Thymus (tissue), 11 donors: ENCODE results near the gene FLT3. TPM values are rescaled to one million over a fixed set of nuclear protein-coding genes. Genes with fewer than 3 reads are reported as not detected.

Experiments
- DNase-seq, 9 donors: peaks; one replicate each; pipeline ENCODE4 v3.0.0-alpha.2; 2013; ENCODE audit warnings: low spot score in 9 of 9, low read depth in 6 of 9, missing footprints in 1 of 9
- H3K27ac ChIP-seq, 2 donors: one replicate each; pipeline ENCODE4 v1.5.1; 2013; ENCODE audit warnings: control low read depth in 1 of 2, low read depth in 1 of 2, low read length in 1 of 2, mild to moderate bottlenecking in 1 of 2, moderate library complexity in 1 of 2
- H3K27me3 ChIP-seq, 2 donors: one replicate each; pipeline ENCODE4 v1.5.1; 2013; ENCODE audit warnings: low read length in 1 of 2; ENCODE audit not compliant: control insufficient read depth in 2 of 2, insufficient read depth in 1 of 2
- H3K36me3 ChIP-seq, 2 donors: one replicate each; pipeline ENCODE4 v1.5.1; 2013; ENCODE audit warnings: low read length in 1 of 2, mild to moderate bottlenecking in 1 of 2, moderate library complexity in 1 of 2; ENCODE audit not compliant: control insufficient read depth in 2 of 2, insufficient read depth in 2 of 2
- H3K4me1 ChIP-seq, 2 donors: one replicate each; pipeline ENCODE4 v1.5.1; 2013; ENCODE audit warnings: low read length in 2 of 2; ENCODE audit not compliant: control insufficient read depth in 2 of 2, insufficient read depth in 2 of 2
- H3K4me3 ChIP-seq, 2 donors: one replicate each; pipeline ENCODE4 v1.5.1; 2013; ENCODE audit warnings: low read length in 2 of 2, control low read depth in 1 of 2, mild to moderate bottlenecking in 1 of 2
- H3K9me3 ChIP-seq, 2 donors: one replicate each; pipeline ENCODE4 v1.5.1; 2013; ENCODE audit warnings: low read length in 1 of 2, mild to moderate bottlenecking in 1 of 2; ENCODE audit not compliant: control insufficient read depth in 2 of 2, insufficient read depth in 1 of 2
- WGBS: extraction: QIAGEN DNeasy Blood & Tissue Kit; methylation state at CpG from one replicate; pipeline ENCODE4 v1.1.7; 2013; 5-methylcytosine and 5-hydroxymethylcytosine counted together
- polyA plus RNA-seq: library from polyadenylated mRNA; stranded (reverse); fragments of 200-250 nt; gene quantifications from one replicate; pipeline ENCODE4 v1.2.3, GENCODE V29; 2013
- total RNA-seq: library from RNA; stranded (reverse); fragments of 120-200 nt; gene quantifications from one replicate; pipeline ENCODE4 v1.2.4, GENCODE V29; 2013
- donor health status: healthy.

FLT3 gene
- total and polyA plus RNA-seq, 2 donors: 8.3 to 11.6 TPM

GRCh38 chr13:28052945-28053344, 47.4 kb downstream of the FLT3 start:
- H3K9me3 ChIP-seq: no peaks in the 10 kb centered on the region
- H3K4me3 ChIP-seq: no peak overlapping the region
- no peak for DNase-seq
- H3K4me1 ChIP-seq: peaks cover 0 to 2% of the 10 kb centered on the region in 2 donors
- no peaks in the 10 kb centered on the region for H3K27me3 ChIP-seq
- no peak overlapping the region for H3K27ac ChIP-seq
- no peaks in the 10 kb centered on the region for H3K36me3 ChIP-seq

GRCh38 chr13:28049880-28050875, 50.2 kb downstream of the FLT3 start:
- peak overlapping the region in 1 of 2 donors; percentile 8 for H3K27ac ChIP-seq
- H3K4me1 ChIP-seq: no peaks in the 10 kb centered on the region
- H3K27me3 ChIP-seq: no peaks in the 10 kb centered on the region
- no peaks in the 10 kb centered on the region for H3K36me3 ChIP-seq
- H3K9me3 ChIP-seq: no peaks in the 10 kb centered on the region
- WGBS: 85% methylated on average over 7 of the region's 7 CpGs
- H3K4me3 ChIP-seq: no peak overlapping the region
- DNase-seq: no peak

- 92% methylated on average over 5 of the region's 5 CpGs for WGBS
- Histone ChIP-seq H3K27ac (no peak overlapping the region), H3K36me3 (no peaks in the 10 kb centered on the region), H3K27me3 (no peaks in the 10 kb centered on the region), H3K9me3 (no peaks in the 10 kb centered on the region), H3K4me1 (no peaks in the 10 kb centered on the region), H3K4me3 (no peak overlapping the region)
- DNase-seq: no peak
Measured at GRCh38 chr13:28049215-28049614, 51.2 kb downstream of the FLT3 start.

- Histone ChIP-seq H3K27ac (peak overlapping the region in 1 of 2 donors; percentile 22), H3K4me3 (no peak overlapping the region), H3K27me3 (no peaks in the 10 kb centered on the region), H3K36me3 (no peaks in the 10 kb centered on the region), H3K9me3 (no peaks in the 10 kb centered on the region), H3K4me1 (no peaks in the 10 kb centered on the region)
- no peak for DNase-seq
- WGBS: 80% methylated on average over 6 of the region's 6 CpGs
Measured at GRCh38 chr13:28048768-28049167, 51.6 kb downstream of the FLT3 start.

- Histone ChIP-seq H3K4me1 (no peaks in the 10 kb centered on the region), H3K4me3 (no peak overlapping the region), H3K27ac (peak overlapping the region in 1 of 2 donors; percentile 39), H3K9me3 (no peaks in the 10 kb centered on the region), H3K36me3 (no peaks in the 10 kb centered on the region), H3K27me3 (no peaks in the 10 kb centered on the region)
- WGBS: 33% methylated on average over 7 of the region's 7 CpGs
- DNase-seq: peak in 1 of 9 donors; percentile 40
Measured at GRCh38 chr13:28047757-28048388, 52.5 kb downstream of the FLT3 start.

GRCh38 chr13:28046981-28047380, 53.4 kb downstream of the FLT3 start:
- Histone ChIP-seq H3K4me1 (no peaks in the 10 kb centered on the region), H3K4me3 (no peak overlapping the region), H3K9me3 (no peaks in the 10 kb centered on the region), H3K36me3 (no peaks in the 10 kb centered on the region), H3K27ac (no peak overlapping the region), H3K27me3 (no peaks in the 10 kb centered on the region)
- WGBS: 96% methylated on average over 4 of the region's 4 CpGs
- DNase-seq: no peak

GRCh38 chr13:28045861-28046260, 54.5 kb downstream of the FLT3 start:
- no peaks in the 10 kb centered on the region for H3K36me3 ChIP-seq
- no peaks in the 10 kb centered on the region for H3K27me3 ChIP-seq
- no peaks in the 10 kb centered on the region for H3K4me1 ChIP-seq
- no peak overlapping the region for H3K27ac ChIP-seq
- H3K9me3 ChIP-seq: no peaks in the 10 kb centered on the region
- WGBS: 96% methylated on average over 3 of the region's 3 CpGs
- H3K4me3 ChIP-seq: no peak overlapping the region
- no peak for DNase-seq

- no peaks in the 10 kb centered on the region for H3K36me3 ChIP-seq
- WGBS: 96% methylated on average over 2 of the region's 2 CpGs
- no peak for DNase-seq
- no peak overlapping the region for H3K4me3 ChIP-seq
- H3K27me3 ChIP-seq: no peaks in the 10 kb centered on the region
- H3K4me1 ChIP-seq: no peaks in the 10 kb centered on the region
- H3K27ac ChIP-seq: no peak overlapping the region
- no peaks in the 10 kb centered on the region for H3K9me3 ChIP-seq
Measured at GRCh38 chr13:28044608-28045007, 55.8 kb downstream of the FLT3 start.

GRCh38 chr13:28043224-28043623, 57.2 kb downstream of the FLT3 start:
- H3K4me1 ChIP-seq: no peaks in the 10 kb centered on the region
- WGBS: 64% methylated on average over 4 of the region's 4 CpGs
- no peak overlapping the region for H3K4me3 ChIP-seq
- H3K27ac ChIP-seq: no peak overlapping the region
- H3K36me3 ChIP-seq: no peaks in the 10 kb centered on the region
- no peaks in the 10 kb centered on the region for H3K9me3 ChIP-seq
- DNase-seq: no peak
- H3K27me3 ChIP-seq: no peaks in the 10 kb centered on the region
